ENCODE measurements around the gene LMOD3. TPM values are rescaled to one million over a fixed set of nuclear protein-coding genes. Genes with fewer than 3 reads are reported as not detected.

Gene LMOD3
- total and polyA plus RNA-seq, 2 of the 4 experiments (the other 2 are of a cell fraction), result not detected

DNA sequence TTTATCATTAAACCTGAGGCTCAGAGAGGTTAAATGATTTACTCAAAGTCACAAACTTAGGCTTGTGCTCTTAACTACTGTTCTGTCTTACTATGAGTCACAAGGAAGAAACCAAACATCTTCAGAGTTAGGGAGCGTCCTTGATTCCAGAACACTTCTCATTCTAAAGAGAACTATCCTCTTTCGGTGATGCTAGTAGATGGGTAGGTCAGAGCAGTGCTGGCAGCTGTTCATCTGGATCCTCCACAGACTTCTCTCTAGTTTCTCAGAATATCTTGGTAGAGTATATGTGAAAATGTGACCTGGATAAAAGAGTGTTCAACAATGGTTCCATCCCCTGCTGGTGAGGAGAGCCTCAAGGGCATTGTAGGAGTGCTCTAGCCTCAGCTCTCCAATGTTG lies 34.3 kb downstream of the LMOD3 start:
- H3K4me1 ChIP-seq (ENCODE audit: control insufficient read depth, insufficient read depth, low read length), result peaks cover 14% of the 10 kb centered on the region
- no peak overlapping the region for H2AFZ ChIP-seq (replicated peaks; ENCODE audit: low read length, poor library complexity)
- H4K5ac ChIP-seq (ENCODE audit: low read depth, low read length), result no peak overlapping the region
- no peaks in the 10 kb centered on the region for H3K27me3 ChIP-seq (ENCODE audit: control insufficient read depth, insufficient read depth, low read length)
- ATAC-seq (ENCODE audit: low read depth), result peak; percentile 10; the same call in 1 of the 2 replicates
- in situ Hi-C loops (cut with MboI; ENCODE audit: low sequenced_read_pairs), result no loop called here
- peaks cover 21% of the 10 kb centered on the region for H3K9me1 ChIP-seq (ENCODE audit: insufficient read depth, low read length)
- no CpG with 5 or more reads among the region's 2 CpGs for WGBS, 2 experiments (ENCODE audit: extremely low coverage in 2 of 2, insufficient read length in 1 of 2)
- intact Hi-C loops (cut with micrococcal nuclease), result loop anchor here (10.0 kb wide), 2 partner anchors 777 to 857 kb away; no protein-coding TSS in a partner anchor
- ChIA-PET CTCF (interaction anchor here (0.5 to 0.6 kb wide), 2 partner anchors 751 to 790 kb away, joined by 3 to 6 read pairs; no protein-coding TSS in a partner anchor), POLR2A (ENCODE audit: unreplicated experiment) (no interaction called here)
- no peak overlapping the region for H3K18ac ChIP-seq (ENCODE audit: low read depth, low read length)
- no peak overlapping the region for H2BK20ac ChIP-seq (ENCODE audit: low read depth, low read length)
- no peak overlapping the region for H2AK9ac ChIP-seq (replicated peaks; ENCODE audit: low read depth, low read length, poor library complexity)
- peak; percentile 70 for DNase-seq
- no peak overlapping the region for H3K9ac ChIP-seq (ENCODE audit: low read depth, low read length)
- H4K20me1 ChIP-seq (ENCODE audit: insufficient read depth, low read length), result peaks cover 33% of the 10 kb centered on the region; the same call in 1 of the 2 replicates
- peak overlapping the region; percentile 66 for H3K4me2 ChIP-seq (ENCODE audit: low read depth, low read length)
- peak overlapping the region; percentile 9; the same call in 1 of the 2 replicates for H3K4ac ChIP-seq (ENCODE audit: low read depth, low read length)
- no peak overlapping the region for H3K56ac ChIP-seq (ENCODE audit: extremely low read depth, insufficient read depth, low read length)
- peak overlapping the region; percentile 1 for H2BK5ac ChIP-seq (ENCODE audit: low read depth, low read length, poor library complexity, severe bottlenecking)
- H2AK5ac ChIP-seq (ENCODE audit: low read depth, low read length), result no peak overlapping the region
- peaks cover 17 to 59% of the 10 kb centered on the region in 2 experiments; a peak in 3 of 4 replicates for H3K79me1 ChIP-seq (ENCODE audit: low read depth in 1 of 2, low read length in 2 of 2)
- H4K91ac ChIP-seq (ENCODE audit: insufficient read depth, low read depth, low read length), result no peak overlapping the region
- no peak overlapping the region for H3K27ac ChIP-seq (ENCODE audit: insufficient read depth, low read length)
- H3K4me3 ChIP-seq (ENCODE audit: insufficient read depth, low read depth, low read length), result no peak overlapping the region
- H3K23ac ChIP-seq (ENCODE audit: low read depth, low read length), result peak overlapping the region; percentile 33; the same call in 1 of the 2 replicates
- no TSS peak for BruUV-seq (replicated peaks)
- peak overlapping the region; percentile 16; the same call in 1 of the 2 replicates for H3K14ac ChIP-seq (replicated peaks; ENCODE audit: low read depth, low read length)
- no peak overlapping the region for H4K8ac ChIP-seq (ENCODE audit: low read depth in 2 of 2, low read length in 2 of 2)
- H3K9me3 ChIP-seq (ENCODE audit: control insufficient read depth, insufficient read depth, low read length), result no peaks in the 10 kb centered on the region
- H3K36me3 ChIP-seq (ENCODE audit: control insufficient read depth, insufficient read depth, low read length), result peaks cover 4% of the 10 kb centered on the region; the same call in 1 of the 2 replicates
- H2BK15ac ChIP-seq (ENCODE audit: low read depth, low read length), result no peak overlapping the region
- dilution Hi-C loops (cut with HindIII; ENCODE audit: low sequenced_read_pairs, unreplicated experiment), result no loop called here
- TF ChIP-seq CEBPB (IDR thresholded peaks at IDR 0.05; ENCODE audit: low read depth, low read length) (no peak), RAD21 (IDR thresholded peaks at IDR 0.05; ENCODE audit: low read length) (no peak), CTCF (conservative IDR thresholded peaks at IDR 0.05; ENCODE audit: low read depth, low read length) (no peak)
- TF ChIP-seq, protein P1, sequence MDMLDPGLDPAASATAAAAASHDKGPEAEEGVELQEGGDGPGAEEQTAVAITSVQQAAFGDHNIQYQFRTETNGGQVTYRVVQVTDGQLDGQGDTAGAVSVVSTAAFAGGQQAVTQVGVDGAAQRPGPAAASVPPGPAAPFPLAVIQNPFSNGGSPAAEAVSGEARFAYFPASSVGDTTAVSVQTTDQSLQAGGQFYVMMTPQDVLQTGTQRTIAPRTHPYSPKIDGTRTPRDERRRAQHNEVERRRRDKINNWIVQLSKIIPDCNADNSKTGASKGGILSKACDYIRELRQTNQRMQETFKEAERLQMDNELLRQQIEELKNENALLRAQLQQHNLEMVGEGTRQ (IDR thresholded peaks at IDR 0.05; ENCODE audit: low read depth, low read length), result no peak
- H2BK120ac ChIP-seq (ENCODE audit: low read depth, low read length), result no peak overlapping the region
